Coronary artery (tissue), 2 donors: ENCODE measurements around the gene ALG6.
"Not testable (repeated sequence)": the region's sequence is repeated elsewhere in the genome, so short reads cannot be mapped to it uniquely, and the experiment has no call there.

Source experiments
- DNase-seq: peaks from one replicate; pipeline ENCODE4 v3.0.0-alpha.2; 2017; ENCODE audit warnings: low spot score
- H3K27ac ChIP-seq, 2 donors: fragments of 200-600 bp; sonication (generic); one replicate each; pipeline ENCODE4 v1.5.1; 2016 to 2019
- H3K4me3 ChIP-seq: fragments of 200-600 bp; sonication (generic); 2 replicates; pipeline ENCODE4 v1.5.1; 2016; ENCODE audit warnings: mild to moderate bottlenecking, moderate library complexity
- CTCF ChIP-seq: fragments of 200-600 bp; sonication (generic); IDR thresholded peaks from one replicate; pipeline ENCODE4 v1.5.1; 2019; ENCODE audit warnings: antibody characterized with exemption

ALG6 gene

GRCh38 chr1:63458750-63459149, 91.3 kb downstream of the ALG6 start:
- H3K4me3 ChIP-seq, result no peak overlapping the region
- TF ChIP-seq CTCF, result no peak

GRCh38 chr1:63461661-63462230, 94.3 kb downstream of the ALG6 start:
- DNase-seq, result no peak
- no peak for TF ChIP-seq CTCF
- H3K27ac ChIP-seq, result no peak overlapping the region
- no peak overlapping the region for H3K4me3 ChIP-seq

More at GRCh38 chr1:63458750-63459149, 91.3 kb downstream of the ALG6 start:
- H3K27ac ChIP-seq, result no peak overlapping the region
- no peak for DNase-seq

GRCh38 chr1:63463248-63463647, 95.8 kb downstream of the ALG6 start:
- no peak for DNase-seq
- H3K27ac ChIP-seq, result no peak overlapping the region
- no peak for TF ChIP-seq CTCF

GRCh38 chr1:63466181-63466580, 98.8 kb downstream of the ALG6 start:
- TF ChIP-seq CTCF, result no peak
- H3K4me3 ChIP-seq, result no peak overlapping the region
- no peak for DNase-seq
- no peak overlapping the region for H3K27ac ChIP-seq

More at GRCh38 chr1:63463248-63463647, 95.8 kb downstream of the ALG6 start:
- no peak overlapping the region for H3K4me3 ChIP-seq

- no peak for TF ChIP-seq CTCF
- DNase-seq, result no peak
- Histone ChIP-seq H3K4me3 (no peak overlapping the region), H3K27ac (no peak overlapping the region)
Measured at GRCh38 chr1:63466759-63467158, 99.3 kb downstream of the ALG6 start.

GRCh38 chr1:63468683-63469082, 101.3 kb downstream of the ALG6 start:
- H3K4me3 ChIP-seq, DNase-seq, H3K27ac ChIP-seq: not testable (repeated sequence)

GRCh38 chr1:63475761-63476160, 108.3 kb downstream of the ALG6 start:
- no peak for TF ChIP-seq CTCF
- no peak overlapping the region for H3K27ac ChIP-seq
- DNase-seq, result no peak
- no peak overlapping the region for H3K4me3 ChIP-seq

- H3K27ac ChIP-seq, result no peak overlapping the region
- no peak for DNase-seq
- H3K4me3 ChIP-seq, result no peak overlapping the region
- TF ChIP-seq CTCF, result no peak
Measured at GRCh38 chr1:63480057-63480456, 112.6 kb downstream of the ALG6 start.
